GM10847 (cell line): Measurements from ENCODE around the gene PCDHB14.
"Not testable (repeated sequence)": the region's sequence is repeated elsewhere in the genome, so short reads cannot be mapped to it uniquely, and the experiment has no call there.

Experiments
- POLR2A ChIP-seq: IDR thresholded peaks from 2 replicates; pipeline ENCODE4 v1.6.1; 2011; ENCODE audit not compliant: insufficient read length; ENCODE audit errors: extremely low read depth

The PCDHB14 gene

DNA sequence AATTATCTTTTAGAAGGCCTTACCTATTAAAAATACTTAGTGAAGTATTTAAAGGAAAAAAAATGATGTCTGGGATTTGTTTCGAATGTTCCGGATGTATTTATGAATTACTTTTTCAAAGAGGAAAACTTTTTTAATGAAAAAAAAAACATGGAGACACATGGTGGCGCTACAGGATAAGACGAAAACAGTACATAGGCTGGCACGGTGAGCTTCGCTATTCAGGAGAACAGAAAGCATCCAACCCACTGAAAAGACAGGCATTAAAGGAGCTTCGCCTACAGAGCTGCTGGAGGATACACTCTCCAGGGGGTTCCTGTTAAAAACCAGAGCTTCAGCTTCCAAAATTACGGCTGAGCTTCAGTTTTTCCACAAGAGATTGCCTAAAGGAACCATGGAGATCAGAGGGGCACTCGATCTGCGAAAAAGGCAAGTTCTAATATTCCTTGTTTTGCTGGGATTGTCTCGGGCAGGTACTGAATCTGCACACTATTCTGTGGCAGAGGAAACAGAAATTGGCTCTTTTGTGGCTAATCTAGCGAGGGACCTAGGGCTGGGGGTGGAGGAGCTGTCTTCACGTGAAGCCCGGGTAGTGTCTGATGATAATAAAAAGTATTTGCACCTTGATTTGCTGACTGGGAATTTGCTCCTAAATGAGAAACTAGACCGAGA, at the start of gene PCDHB14:
TSS of gene PCDHB14 (plus strand) at position 232 of the 672 bp plus-strand sequence. CDS start at position 395, 163 bp downstream.
- TF ChIP-seq POLR2A = no peak

DNA sequence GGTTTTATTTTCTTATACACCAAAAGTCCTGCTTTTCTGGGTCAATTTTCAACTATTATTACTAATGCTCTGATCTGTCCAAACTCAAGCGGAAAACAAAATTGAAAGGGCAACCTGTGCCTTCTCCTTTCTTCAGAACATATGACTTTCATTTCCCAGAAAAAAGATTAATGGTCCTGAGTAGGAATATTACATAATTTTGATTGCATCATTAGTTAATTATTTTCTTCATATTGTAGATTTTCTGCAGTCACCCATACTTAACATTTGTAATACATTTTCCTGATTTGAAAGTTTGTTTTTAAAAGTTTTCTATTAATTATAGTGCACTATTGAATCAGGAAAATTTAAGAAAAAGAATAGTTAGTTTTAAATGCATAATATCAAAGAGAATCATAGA, 47.2 kb upstream of the PCDHB14 start:
- no peak for TF ChIP-seq POLR2A

DNA sequence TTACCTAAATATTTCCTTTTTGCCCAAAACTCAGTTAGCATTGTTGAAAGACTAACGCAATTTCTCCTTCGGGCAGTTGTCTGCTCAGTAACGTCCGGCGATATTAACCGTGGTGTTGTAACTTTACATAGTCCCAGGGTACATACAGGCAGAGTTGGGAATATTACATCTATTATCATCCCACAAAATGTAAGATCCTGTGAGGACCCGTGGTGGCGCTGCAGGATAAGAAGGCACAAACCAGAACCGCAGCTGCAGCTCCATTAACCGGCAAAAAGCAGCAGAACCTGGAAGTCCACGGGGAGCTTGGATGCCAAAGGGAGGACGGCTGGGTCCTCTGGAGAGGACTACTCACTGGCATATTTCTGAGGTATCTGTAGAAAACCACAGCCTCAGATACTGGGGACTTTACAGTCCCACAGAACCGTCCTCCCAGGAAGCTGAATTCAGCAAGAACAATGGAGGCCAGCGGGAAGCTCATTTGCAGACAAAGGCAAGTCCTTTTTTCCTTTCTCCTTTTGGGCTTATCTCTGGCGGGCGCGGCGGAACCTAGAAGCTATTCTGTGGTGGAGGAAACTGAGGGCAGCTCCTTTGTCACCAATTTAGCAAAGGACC, 45.5 kb upstream of the PCDHB14 start, which contains the start of gene PCDHB8:
TSS of gene PCDHB8 (plus strand) at position 214 of the 615 bp plus-strand sequence. CDS start at position 459, 245 bp downstream.
- not testable (repeated sequence) for TF ChIP-seq POLR2A

DNA sequence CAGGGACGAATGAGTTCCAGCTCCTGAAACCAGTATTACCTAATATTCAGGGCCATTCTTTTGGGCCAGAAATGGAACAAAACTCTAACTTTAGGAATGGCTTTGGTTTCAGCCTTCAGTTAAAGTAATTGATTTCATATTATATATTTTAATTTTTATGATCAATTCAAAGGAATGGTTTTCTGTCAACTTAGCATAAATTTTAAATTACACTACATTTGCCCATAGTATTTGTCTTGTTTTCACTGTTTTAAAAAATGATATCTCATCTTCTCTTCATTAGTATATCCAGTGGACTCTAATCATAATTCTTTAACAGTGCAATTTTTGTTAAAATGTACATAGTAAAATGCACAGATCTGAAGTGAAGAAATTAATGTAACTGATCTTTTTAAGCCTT, 42.8 kb upstream of the PCDHB14 start:
- no peak for TF ChIP-seq POLR2A

DNA sequence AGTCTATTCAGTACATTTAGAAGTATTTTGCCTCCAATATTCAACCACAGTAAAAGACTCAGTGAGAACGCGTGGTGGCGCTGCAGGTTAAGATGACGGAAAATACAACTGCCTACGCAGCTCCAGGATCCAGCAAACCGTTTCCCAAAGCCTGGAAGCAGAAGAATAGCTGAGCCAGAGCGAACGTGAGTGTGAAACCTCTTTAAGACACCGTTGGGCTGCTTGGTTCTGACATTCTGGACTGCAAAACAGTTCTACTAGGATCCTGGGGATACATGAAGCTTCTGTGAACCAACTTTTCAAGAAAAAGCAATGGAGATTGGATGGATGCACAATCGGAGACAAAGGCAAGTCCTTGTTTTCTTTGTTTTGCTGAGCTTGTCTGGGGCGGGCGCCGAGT, 40.9 kb upstream of the PCDHB14 start, which contains the start of gene PCDHB16:
TSS of gene PCDHB16 (plus strand) at position 140 of the 400 bp plus-strand sequence. CDS start at position 313, 173 bp downstream.
- no peak for TF ChIP-seq POLR2A

DNA sequence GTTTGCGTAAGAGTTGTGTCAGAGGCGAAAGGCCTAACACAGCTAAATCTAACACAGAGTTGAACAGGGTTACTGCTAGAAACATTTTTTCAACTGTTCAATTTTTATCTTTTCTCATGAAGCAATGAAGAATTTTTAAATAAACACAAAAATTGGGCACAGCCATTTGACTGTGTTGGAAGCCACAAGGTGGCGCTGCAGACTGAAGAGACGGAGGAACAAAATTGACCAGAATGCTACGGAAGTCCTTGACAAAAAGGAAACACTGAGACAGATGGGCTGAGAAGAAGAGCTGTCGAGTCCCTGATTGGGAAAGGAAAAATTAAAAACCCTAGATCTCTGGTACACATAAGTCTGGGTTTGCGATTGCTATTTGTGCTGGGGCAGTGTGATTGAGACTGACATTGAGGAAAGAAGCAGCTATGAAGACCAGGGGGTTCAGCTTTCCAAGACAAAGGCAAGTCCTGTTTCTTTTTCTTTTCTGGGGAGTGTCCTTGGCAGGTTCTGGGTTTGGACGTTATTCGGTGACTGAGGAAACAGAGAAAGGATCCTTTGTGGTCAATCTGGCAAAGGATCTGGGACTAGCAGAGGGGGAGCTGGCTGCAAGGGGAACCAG, 36.1 kb upstream of the PCDHB14 start, which contains the start of gene PCDHB9:
TSS of gene PCDHB9 (plus strand) at position 265 of the 616 bp plus-strand sequence. CDS start at position 423, 158 bp downstream.
- no peak for TF ChIP-seq POLR2A

DNA sequence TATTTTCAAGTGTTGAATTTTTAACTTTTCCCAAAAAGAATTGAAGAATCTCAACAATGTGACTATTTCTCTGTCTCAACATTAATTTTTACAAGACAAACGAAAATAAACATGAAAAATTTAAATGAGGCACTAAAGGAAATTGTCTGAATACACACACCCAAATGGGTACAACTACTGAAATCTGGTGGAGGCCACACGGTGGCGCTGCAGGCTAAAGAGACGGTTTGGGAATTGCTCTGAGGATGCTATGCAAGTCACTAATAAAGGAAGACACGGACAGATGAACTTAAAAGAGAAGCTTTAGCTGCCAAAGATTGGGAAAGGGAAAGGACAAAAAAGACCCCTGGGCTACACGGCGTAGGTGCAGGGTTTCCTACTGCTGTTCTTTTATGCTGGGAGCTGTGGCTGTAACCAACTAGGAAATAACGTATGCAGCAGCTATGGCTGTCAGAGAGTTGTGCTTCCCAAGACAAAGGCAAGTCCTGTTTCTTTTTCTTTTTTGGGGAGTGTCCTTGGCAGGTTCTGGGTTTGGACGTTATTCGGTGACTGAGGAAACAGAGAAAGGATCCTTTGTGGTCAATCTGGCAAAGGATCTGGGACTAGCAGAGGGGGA, 30.9 kb upstream of the PCDHB14 start, which contains the start of gene PCDHB10:
TSS of gene PCDHB10 (plus strand) at position 244 of the 616 bp plus-strand sequence. CDS start at position 444, 200 bp downstream.
- TF ChIP-seq POLR2A = no peak

DNA sequence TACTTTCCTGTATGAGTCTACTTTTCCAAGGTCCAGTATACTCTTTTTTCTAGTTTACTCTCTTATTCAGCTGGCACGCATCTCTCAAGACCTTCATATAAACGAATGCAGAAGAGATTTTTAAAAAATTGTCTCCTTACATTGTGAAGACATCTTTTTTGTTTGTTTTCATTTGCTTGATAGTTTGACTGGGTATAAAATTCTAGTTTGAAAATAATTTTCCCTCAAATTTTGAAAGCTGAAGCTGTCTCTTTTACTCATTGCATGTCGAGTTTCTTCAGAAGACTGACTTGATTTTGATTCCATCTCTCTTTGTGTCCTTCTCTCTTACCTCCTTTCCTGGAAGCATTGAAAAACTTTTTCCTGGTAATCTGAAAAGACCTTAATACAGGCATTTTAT, 26.8 kb upstream of the PCDHB14 start:
- TF ChIP-seq POLR2A = no peak

DNA sequence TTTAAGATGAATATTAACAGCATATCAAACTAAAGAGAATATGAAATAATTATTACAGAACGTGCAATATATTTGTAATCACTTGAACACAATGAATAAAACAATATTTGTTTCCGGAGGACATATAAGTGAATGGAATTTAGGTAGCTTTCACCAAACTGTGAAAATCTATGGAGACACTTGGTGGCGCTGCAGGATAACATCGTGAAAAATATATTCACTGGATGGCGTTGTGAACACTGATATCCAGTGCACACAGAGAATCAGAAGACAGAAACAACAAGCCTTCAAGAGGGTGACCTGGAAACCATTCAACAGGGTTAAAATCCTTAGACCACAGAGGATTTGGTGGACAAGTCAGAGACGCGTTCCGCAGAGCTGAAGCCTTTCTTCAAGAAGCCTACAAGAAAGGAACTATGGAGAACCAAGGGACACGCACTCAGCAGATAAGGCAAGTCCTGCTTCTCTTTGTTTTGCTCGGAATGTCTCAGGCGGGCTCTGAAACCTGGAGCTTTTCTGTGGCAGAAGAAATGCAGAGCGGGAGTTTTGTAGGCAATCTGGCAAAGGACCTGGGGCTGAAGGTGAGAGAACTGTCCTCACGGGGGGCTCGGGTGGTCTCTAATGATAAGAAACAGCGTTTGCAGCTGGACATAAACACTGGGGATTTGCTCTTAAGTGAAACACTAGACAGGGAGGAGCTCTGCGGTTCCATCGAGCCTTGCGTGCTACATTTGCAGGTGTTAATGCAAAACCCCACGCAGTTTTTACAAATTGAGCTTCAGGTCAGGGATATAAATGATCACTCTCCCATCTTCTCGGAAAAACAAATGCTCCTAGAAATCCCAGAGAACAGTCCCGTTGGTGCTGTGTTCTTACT, 23.5 kb upstream of the PCDHB14 start, which contains the start of gene PCDHB11:
TSS of gene PCDHB11 (plus strand) at position 269 of the 877 bp plus-strand sequence. CDS start at position 417, 148 bp downstream.
- TF ChIP-seq POLR2A = no peak

DNA sequence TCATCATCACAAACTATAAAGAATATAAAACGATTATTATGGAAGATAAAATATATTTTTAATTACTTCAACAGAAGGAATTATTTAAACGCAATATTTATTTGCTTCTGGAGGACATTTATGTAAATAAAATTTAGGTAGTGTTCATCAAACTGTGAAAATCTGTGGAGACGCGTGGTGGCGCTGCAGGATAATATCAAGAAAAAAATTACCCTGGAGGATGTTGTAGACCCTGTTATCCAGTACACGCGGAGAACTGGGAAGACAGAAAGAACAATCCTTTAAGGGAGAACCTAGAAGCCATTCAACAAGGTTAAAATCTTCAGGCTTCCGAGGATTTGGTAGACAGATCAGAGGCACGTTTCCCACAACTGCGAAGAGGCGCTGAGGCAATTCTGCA, 14.7 kb upstream of the PCDHB14 start, which contains the start of gene PCDHB12:
TSS of gene PCDHB12 (plus strand) at position 242 of the 400 bp plus-strand sequence. CDS start 189 bp downstream, outside the sequence.
- no peak for TF ChIP-seq POLR2A

DNA sequence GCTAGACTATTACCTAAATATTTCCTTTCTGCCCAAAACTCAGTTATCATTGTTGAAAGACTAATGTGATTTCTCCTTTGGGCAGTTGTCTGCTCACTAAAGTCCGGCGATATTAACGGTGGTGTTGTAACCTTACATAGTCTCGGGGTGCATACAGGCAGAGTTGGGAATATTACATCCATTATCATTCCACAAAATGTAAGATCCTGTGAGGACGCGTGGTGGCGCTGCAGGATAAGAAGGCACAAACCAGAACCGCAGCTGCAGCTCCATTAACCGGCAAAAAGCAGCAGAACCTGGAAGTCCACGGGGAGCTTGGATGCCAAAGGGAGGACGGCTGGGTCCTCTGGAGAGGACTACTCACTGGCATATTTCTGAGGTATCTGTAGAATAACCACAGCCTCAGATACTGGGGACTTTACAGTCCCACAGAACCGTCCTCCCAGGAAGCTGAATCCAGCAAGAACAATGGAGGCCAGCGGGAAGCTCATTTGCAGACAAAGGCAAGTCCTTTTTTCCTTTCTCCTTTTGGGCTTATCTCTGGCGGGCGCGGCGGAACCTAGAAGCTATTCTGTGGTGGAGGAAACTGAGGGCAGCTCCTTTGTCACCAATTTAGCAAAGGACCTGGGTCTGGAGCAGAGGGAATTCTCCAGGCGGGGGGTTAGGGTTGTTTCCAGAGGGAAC, 9.3 kb upstream of the PCDHB14 start, which contains the start of gene PCDHB13:
TSS of gene PCDHB13 (plus strand) at position 264 of the 684 bp plus-strand sequence. CDS start at position 469, 205 bp downstream.
- TF ChIP-seq POLR2A = not testable (repeated sequence)

DNA sequence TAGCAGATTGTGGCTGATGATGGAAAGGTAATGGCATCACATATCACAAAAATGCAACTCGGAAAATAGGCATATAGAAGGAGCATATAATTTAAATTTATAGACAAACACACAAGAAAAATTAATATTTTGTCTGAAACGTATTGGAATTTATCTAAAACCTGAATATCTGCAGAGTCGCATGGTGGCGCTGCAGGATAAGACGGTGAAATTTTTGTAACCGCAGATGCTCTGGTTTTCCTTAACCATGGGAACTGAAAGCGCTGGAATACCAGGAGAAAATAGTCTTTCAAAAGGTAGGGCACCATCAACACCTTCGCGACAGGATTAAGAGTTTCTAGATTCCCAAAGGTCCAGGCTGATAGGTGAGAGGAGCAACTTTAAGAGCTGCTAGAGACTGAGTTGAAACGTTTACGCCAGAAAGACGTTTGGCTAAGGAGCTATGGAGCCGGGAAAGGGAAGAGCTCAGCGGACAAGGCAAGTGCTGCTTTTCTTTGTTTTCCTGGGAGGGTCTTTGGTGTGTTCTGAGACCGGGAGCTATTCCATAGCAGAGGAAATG, 11.0 kb downstream of the PCDHB14 start:
- no peak for TF ChIP-seq POLR2A

DNA sequence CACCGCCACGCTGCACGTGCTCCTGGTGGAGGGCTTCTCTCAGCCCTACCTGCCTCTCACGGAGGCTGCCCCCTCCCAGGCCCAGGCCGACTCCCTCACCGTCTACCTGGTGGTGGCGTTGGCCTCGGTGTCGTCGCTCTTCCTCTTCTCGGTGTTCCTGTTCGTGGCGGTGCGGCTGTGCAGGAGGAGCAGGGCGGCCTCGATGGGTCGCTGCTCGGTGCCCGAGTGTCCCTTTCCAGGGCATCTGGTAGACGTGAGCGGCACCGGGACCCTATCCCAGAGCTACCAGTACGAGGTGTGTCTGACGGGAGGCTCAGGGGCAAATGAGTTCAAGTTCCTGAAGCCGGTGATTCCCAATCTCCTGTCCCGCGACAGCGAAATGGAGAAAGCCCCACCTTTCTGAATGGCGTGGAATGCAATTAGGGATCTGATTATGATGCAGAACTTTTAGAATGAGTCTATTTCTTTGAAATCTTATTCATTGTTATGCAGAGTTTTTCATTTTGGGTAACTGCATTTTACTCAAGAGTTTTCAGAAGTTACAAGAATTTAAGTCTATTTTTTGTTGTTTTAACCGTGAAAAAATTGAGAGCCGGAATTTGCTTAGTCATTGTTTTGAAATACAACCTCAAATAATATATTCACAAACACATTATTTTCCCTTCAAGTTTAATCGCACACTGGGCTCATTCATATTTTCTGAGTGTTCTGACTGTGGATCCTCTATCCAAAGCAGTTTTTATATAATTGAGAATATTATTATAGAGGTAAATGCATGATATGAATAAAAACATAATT, 13.6 kb downstream of the PCDHB14 start:
- no peak for TF ChIP-seq POLR2A

DNA sequence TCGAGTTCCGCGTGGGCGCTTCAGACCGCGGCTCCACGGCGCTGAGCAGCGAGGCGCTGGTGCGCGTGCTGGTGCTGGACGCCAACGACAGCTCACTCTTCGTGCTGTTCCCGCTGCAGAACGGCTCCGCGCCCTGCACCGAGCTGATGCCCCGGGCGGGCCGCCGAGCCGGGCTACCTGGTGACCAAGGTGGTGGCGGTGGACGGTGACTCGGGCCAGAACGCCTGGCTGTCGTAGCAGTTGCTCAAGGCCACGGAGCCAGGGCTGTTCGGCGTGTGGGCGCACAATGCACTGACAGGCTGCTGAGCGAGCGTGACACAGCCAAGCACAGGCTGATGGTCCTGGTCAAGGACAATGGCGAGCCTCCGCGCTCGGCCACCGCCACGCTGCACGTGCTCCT, 18.4 kb downstream of the PCDHB14 start:
- TF ChIP-seq POLR2A = no peak
